GM18951 (cell line): ENCODE results near the gene ZBTB18.

Source experiments
- POLR2A ChIP-seq: IDR thresholded peaks from 4 replicates; pipeline ENCODE4 v1.6.1; 2011; ENCODE audit warnings: mild to moderate bottlenecking; ENCODE audit not compliant: insufficient read length, insufficient read depth; ENCODE audit errors: extremely low read depth
- in situ Hi-C: fragments of 300-500 bp; cut with MboI; formaldehyde crosslinking; loops from one replicate; pipeline ENCODE4 v1.12.0; 2022; ENCODE audit warnings: low sequenced_read_pairs, mixed read lengths, inconsistent platforms; ENCODE audit not compliant: unreplicated experiment

Gene ZBTB18

DNA sequence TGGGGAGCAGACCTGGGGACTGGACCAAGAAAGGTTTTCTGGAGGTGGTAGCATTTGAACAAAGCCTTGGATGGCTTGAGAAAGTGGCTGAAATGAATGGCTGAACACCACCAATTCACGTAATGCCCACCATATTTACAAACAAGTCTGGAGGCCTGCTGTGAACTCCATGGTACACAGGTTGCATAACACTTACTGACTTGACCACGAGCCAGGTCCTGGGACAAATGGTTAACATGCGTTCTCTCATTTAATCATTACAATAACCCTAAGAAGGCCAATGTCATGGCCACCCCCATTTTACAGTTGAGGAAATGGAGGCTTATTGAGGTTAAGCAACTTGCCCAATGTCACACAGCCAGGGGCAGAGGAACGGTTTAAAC lies 44.4 kb downstream of the ZBTB18 start:
- TF ChIP-seq POLR2A: no peak
- in situ Hi-C loops: no loop called here

DNA sequence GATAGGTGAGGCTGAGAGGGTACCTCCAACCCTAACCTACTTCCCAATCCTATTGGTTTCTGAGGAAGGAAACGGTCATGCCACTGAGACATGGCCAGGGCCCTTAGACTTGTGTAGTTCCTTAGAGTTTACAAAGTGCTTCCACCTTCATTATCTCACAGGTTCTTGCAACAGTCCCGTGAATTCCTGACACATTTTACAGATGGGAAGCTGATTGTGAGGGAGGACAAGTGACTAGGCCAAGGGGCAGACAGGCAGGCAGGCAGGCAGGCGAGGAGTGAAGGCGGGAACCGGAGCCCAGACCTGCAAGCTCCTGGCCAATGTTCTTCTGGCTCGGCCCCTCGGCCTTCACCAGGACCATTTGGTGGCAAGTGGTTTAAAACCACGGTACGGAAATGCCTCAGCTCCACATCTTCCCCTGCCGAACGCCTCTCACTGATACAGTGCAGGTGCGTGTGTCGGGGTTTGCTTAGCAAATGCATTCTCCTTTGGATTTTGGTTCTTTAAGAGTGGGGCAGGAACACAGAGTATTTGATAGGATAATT lies 45.1 kb downstream of the ZBTB18 start:
- no peak for TF ChIP-seq POLR2A
- in situ Hi-C loops: no loop called here

DNA sequence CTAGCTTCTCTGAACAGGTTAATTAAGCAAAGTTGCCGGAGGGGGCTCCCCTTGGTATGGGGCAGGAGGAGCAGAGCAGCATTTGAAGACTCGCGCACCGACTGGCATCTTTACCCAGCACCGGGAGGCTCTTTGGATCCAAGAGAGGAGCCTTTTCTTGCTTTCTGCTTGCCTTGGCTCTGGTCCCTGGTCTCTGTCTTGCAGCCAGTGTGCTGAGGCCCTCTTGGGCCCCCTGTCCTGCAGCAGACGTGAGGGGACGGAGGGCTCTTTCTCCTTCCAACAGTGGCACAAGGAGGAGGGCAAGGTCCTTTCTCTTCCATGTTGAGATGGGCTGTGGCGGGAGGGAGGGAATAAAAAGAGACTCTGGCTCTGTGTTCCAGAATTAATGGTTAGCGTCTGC lies 45.6 kb downstream of the ZBTB18 start:
- in situ Hi-C loops: no loop called here
- no peak for TF ChIP-seq POLR2A

DNA sequence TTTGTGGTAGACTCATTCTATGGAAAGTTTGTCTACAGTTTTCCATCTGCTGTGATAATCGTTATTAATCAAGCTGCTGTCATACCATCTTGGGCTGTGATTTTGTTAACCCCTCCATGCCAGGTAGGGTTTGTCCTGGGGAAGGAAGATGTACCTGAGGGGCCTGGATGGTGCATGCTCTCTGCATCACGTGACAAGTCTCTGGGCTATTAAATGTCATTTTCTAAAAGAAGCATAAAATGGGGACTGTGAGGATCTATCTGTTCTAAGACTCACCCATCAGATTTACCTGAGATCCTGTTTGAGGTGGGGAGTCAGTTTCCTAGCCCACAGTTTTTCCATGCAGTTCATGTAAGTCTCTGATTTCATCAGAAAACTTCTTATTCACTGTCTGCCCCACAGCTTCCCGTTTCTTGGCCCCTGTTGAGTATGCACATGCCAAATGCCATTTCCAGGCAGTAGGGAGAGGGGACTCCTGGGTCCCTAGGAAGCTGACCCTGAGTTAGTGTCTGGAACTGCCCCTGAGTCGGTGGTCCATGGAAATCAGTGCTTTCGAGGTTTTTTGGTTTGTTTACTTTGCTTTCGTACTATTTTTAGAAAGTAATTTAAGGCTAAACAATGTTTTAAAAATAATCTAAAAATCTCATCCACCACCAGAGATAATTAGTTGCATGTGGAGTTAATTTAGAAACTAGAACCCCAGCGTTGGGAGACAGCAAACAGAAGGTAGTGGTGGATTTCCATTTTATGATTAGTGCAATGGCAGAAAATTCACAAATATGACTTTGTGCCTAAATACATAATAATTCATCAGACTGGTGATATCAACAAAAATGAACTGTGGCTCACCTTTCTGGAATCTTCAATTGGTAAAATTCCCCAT lies 46.7 kb downstream of the ZBTB18 start:
- in situ Hi-C loops: no loop called here
- no peak for TF ChIP-seq POLR2A

DNA sequence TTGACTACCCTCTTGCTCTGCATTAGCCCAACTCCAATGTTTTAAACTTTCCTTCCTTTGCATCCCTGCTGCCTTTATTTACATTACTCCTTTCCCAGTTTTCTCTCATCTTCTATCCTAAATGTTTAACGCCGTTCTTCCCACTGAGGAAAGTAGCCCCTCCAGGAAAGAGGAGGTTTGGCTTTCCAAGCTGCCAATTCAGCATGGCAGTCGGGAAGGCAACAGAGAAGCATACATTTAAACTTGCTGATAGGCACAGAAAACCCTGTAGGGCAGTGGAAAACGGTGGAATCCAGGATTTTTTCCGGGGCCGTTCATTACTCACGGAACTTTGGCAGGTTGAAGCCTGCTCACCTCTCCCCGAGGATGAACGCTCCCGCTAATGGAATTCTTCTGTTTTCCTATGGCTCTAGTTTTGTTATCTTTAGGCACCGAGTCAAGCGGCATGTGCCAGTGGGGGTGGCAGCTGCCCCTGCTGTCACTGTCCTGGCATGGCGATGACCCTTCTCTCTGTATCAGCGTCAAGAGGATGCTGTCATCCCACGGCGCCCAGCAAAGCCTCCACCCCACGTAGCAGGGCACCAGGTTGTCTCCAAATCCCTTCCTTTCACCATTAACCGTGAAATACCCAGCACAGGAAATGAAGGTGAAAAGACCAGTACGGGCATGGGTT lies 48.3 kb downstream of the ZBTB18 start:
- no peak for TF ChIP-seq POLR2A
- in situ Hi-C loops: no loop called here

DNA sequence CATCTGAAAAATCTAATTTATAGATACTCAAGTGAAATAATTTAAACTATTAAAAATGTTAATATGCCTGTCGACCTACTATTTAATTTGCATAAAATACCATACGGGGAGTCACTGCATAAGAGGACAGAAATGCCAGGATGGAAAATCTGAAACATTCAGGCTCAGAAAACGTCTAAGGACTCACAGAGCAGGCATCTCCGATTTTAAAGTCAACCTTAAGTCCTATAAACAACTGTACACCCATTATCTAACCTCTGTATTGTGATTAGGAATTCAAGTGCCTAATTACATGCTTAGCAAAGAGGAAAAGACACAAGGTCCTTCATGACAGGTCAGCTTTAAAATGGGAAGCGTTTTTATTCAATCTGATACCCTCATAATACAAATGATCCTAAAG lies 49.2 kb downstream of the ZBTB18 start:
- TF ChIP-seq POLR2A: no peak

DNA sequence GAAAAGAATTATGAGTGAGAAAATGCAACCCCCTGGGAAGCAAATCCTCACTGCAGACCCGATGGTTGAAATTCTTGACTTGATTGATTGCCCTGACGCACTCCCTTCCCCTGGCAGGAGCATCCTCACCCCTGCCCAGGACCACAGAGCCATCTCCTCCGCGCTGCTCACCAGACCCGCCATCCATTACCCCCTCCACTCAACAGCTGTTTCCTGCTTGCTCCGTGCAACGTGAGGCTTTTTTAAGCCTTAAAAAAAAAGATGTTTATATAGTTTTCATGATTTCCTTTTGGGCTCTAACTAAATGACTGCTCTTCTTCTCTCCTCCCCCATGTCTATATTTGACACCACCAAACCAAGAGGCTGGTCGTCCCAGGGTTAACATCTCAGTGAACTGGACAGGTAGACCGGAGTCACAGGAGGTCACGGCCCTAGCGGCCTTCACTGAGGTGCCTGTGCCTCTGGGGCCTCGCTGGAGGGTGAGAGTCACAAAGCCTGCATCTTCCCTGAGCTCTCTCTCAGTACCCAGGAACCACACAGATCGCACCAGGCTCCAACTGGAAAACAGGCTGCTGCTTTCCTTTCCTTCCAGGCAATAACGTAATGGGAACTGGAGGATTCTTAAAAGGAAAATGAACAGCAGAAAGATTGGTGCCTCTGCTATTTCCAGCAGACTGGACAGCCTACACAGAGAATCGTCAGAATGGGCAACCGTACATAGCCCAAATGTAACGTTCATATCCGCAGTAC lies 49.8 kb downstream of the ZBTB18 start:
- in situ Hi-C loops: no loop called here
- TF ChIP-seq POLR2A: no peak

More for the DNA sequence above, 49.2 kb downstream of the ZBTB18 start:
- in situ Hi-C loops: no loop called here

GRCh38 chr1:244102046-244102445 lies 51.0 kb downstream of the ZBTB18 start:
- in situ Hi-C loops: no loop called here
- no peak for TF ChIP-seq POLR2A

- no peak for TF ChIP-seq POLR2A
- in situ Hi-C loops: no loop called here
Measured at GRCh38 chr1:244102468-244102867, 51.4 kb downstream of the ZBTB18 start.

DNA sequence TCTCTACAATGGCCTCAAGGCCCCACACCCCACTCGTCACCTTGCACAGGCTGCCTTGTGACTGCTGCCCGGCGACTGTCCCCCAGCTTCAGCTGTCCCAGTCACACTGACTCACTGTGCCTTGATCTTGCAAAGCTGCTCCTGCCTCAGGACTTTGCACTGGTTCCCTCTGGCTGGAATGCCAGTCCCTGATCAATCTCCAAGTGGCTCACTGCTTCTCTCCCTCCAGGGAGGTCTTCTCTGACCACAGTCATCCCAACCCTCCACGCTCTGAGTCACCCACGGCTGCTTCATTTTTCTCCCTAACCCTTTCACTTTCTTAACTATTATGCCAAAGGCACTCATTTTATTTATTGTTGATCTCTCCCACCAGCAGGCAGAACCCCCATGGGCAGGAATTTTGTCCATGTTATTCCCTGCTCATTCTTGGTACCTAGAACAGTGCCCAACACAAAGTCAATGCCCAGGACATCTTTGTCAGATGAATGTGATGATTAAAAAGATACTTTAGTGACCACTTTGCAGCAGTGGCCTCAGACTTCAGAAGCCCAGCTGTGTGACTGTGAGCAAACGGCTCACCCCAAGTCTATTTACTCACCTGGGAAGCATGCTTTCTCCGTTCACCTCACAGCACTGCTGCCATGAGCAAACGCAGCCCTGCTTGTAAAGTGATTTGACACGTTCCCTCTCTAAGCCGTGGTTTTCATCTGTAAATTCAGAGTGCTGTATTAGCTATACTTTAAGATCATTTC lies 53.4 kb downstream of the ZBTB18 start:
- in situ Hi-C loops: no loop called here
- no peak for TF ChIP-seq POLR2A

- TF ChIP-seq POLR2A: no peak
- in situ Hi-C loops: no loop called here
Measured at GRCh38 chr1:244106176-244106575, 55.1 kb downstream of the ZBTB18 start.
